HG02588 (cell line): ENCODE measurements around the gene TMEM175.

Source experiments
- ATAC-seq: cut with Tn5 transposase; IDR thresholded peaks from one replicate; pipeline ENCODE4 v1.9.1; 2021; ENCODE audit warnings: mild to moderate bottlenecking, moderate library complexity; ENCODE audit not compliant: unreplicated experiment

TMEM175 gene

GRCh38 chr4:957231-957580 is 24.9 kb downstream of the TMEM175 start:
- ATAC-seq = no peak

GRCh38 chr4:957581-958313 is 25.5 kb downstream of the TMEM175 start:
- ATAC-seq = no peak

- ATAC-seq = no peak
These were observed 26.0 kb downstream of the TMEM175 start for GRCh38 chr4:958314-958665.

GRCh38 chr4:958696-959337 is 26.6 kb downstream of the TMEM175 start:
- no peak for ATAC-seq

- no peak for ATAC-seq
These were observed 27.3 kb downstream of the TMEM175 start for GRCh38 chr4:959338-960139.

- ATAC-seq = no peak
These were observed 27.9 kb downstream of the TMEM175 start for GRCh38 chr4:960140-960635.

GRCh38 chr4:960636-961350 is 28.5 kb downstream of the TMEM175 start:
- no peak for ATAC-seq

- ATAC-seq = no peak
These were observed 29.3 kb downstream of the TMEM175 start for GRCh38 chr4:961351-962230.

- no peak for ATAC-seq
These were observed 30.3 kb downstream of the TMEM175 start for GRCh38 chr4:962231-963208.

- ATAC-seq = no peak
These were observed 31.3 kb downstream of the TMEM175 start for GRCh38 chr4:963276-964225.

- no peak for ATAC-seq
These were observed 32.2 kb downstream of the TMEM175 start for GRCh38 chr4:964346-965025.

- ATAC-seq = no peak
These were observed 32.9 kb downstream of the TMEM175 start for GRCh38 chr4:965048-965765.

GRCh38 chr4:965766-966134 is 33.5 kb downstream of the TMEM175 start:
- ATAC-seq = no peak

- ATAC-seq = no peak
These were observed 34.2 kb downstream of the TMEM175 start for GRCh38 chr4:966266-967112.

GRCh38 chr4:967113-968104 is 35.1 kb downstream of the TMEM175 start:
- no peak for ATAC-seq
